Measurements from ENCODE around the gene BCL11A.

Gene BCL11A

GRCh38 chr2:60453301-60453700 is 100.2 kb downstream of the BCL11A start:
- Histone ChIP-seq H4K20me1 (ENCODE audit: control insufficient read depth, insufficient read depth, low read depth, low read length) (no peaks in the 10 kb centered on the region), H3F3A (ENCODE audit: control insufficient read depth, insufficient read depth) (peaks cover 90% of the 10 kb centered on the region), H3K9me2 (replicated peaks; ENCODE audit: control insufficient read depth, low read length) (no peaks in the 10 kb centered on the region), H3K27ac (ENCODE audit: low read depth, low read length) (no peak overlapping the region), H3K4me2 (ENCODE audit: low read length) (no peak overlapping the region), H3K79me2 (ENCODE audit: control insufficient read depth, low read length) (peaks cover 40% of the 10 kb centered on the region), H3K4me3 (ENCODE audit: low read length) (no peak overlapping the region), H3K9me3 (ENCODE audit: control insufficient read depth, insufficient read depth, low read length) (no peaks in the 10 kb centered on the region), H3K36me3 (ENCODE audit: control insufficient read depth, low read length) (peaks cover 72% of the 10 kb centered on the region), H3K4me1 (ENCODE audit: control insufficient read depth, low read length) (peaks cover 68% of the 10 kb centered on the region), H3K27me3 (ENCODE audit: control insufficient read depth, low read length) (no peaks in the 10 kb centered on the region)
- TF ChIP-seq EZH2phosphoT487 (IDR thresholded peaks at IDR 0.05; ENCODE audit: borderline replicate concordance, low read length) (no peak), CTCF (IDR thresholded peaks at IDR 0.05; ENCODE audit: low read depth, low read length, poor library complexity, severe bottlenecking) (no peak)

DNA sequence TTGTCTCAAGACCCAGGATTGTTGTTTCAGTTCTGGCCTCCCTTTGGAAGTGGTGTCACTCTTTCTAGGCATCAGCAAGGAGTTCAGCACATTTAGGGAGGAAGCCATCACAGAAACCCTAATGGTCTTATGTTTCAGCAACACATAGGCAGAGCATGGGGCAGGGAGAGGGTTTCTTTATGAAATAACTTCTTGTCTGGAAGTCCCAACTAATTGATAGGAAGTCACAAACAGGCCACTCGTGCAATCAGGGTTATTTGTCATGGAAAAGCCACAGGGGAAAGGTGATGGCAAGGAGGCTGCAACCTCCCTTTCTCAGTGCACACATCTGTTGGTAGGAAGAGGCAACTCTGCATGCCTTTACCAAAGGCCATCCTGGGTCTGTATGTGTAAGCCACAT is 103.0 kb downstream of the BCL11A start:
- Histone ChIP-seq H3K4me2 (ENCODE audit: low read length) (no peak overlapping the region), H3K79me2 (ENCODE audit: control insufficient read depth, low read length) (peaks cover 14% of the 10 kb centered on the region), H3K9me2 (replicated peaks; ENCODE audit: control insufficient read depth, low read length) (no peaks in the 10 kb centered on the region), H3K4me3 (ENCODE audit: low read length) (no peak overlapping the region), H3K9me3 (ENCODE audit: control insufficient read depth, insufficient read depth, low read length) (no peaks in the 10 kb centered on the region), H4K20me1 (ENCODE audit: control insufficient read depth, insufficient read depth, low read depth, low read length) (no peaks in the 10 kb centered on the region), H3K4me1 (ENCODE audit: control insufficient read depth, low read length) (peaks cover 83% of the 10 kb centered on the region), H3K27me3 (ENCODE audit: control insufficient read depth, low read length) (no peaks in the 10 kb centered on the region), H3F3A (ENCODE audit: control insufficient read depth, insufficient read depth) (peaks cover 73% of the 10 kb centered on the region), H3K36me3 (ENCODE audit: control insufficient read depth, low read length) (peaks cover 45% of the 10 kb centered on the region), H3K27ac (ENCODE audit: low read depth, low read length) (peak overlapping the region; percentile 52)
- TF ChIP-seq EZH2phosphoT487 (IDR thresholded peaks at IDR 0.05; ENCODE audit: borderline replicate concordance, low read length) = no peak
- TF ChIP-seq CTCF (IDR thresholded peaks at IDR 0.05; ENCODE audit: low read depth, low read length, poor library complexity, severe bottlenecking) = no peak

DNA sequence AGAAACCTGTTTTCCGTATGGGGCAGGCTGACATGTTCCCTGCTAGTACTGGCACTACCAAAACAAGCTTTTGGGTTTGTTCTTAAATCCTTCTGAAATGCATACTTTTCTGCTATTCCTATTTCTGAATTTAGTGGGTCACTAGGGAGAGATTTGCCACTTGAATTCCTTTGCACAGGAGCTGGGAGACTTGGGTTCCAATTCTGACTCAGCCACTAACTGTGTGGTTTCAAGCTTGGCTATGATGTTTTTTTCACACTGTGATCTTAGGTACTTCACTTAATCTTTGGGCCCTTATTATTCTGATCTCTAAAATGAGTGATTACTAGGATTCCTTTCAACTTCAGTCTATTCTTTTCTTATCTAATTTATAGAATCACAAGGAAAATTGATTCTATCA is 105.5 kb downstream of the BCL11A start:
- Histone ChIP-seq H3K36me3 (ENCODE audit: control insufficient read depth, low read length) (peaks cover 19% of the 10 kb centered on the region), H3F3A (ENCODE audit: control insufficient read depth, insufficient read depth) (peaks cover 54% of the 10 kb centered on the region), H3K4me1 (ENCODE audit: control insufficient read depth, low read length) (peaks cover 86% of the 10 kb centered on the region), H3K79me2 (ENCODE audit: control insufficient read depth, low read length) (no peaks in the 10 kb centered on the region), H3K27ac (ENCODE audit: low read depth, low read length) (peak overlapping the region; percentile 92), H3K4me3 (ENCODE audit: low read length) (peak overlapping the region; percentile 58), H3K4me2 (ENCODE audit: low read length) (peak overlapping the region; percentile 84), H3K27me3 (ENCODE audit: control insufficient read depth, low read length) (no peaks in the 10 kb centered on the region), H3K9me2 (replicated peaks; ENCODE audit: control insufficient read depth, low read length) (no peaks in the 10 kb centered on the region), H4K20me1 (ENCODE audit: control insufficient read depth, insufficient read depth, low read depth, low read length) (no peaks in the 10 kb centered on the region), H3K9me3 (ENCODE audit: control insufficient read depth, insufficient read depth, low read length) (no peaks in the 10 kb centered on the region)
- TF ChIP-seq EZH2phosphoT487 (IDR thresholded peaks at IDR 0.05; ENCODE audit: borderline replicate concordance, low read length) = no peak
- no peak for TF ChIP-seq CTCF (IDR thresholded peaks at IDR 0.05; ENCODE audit: low read depth, low read length, poor library complexity, severe bottlenecking)

Data from DOHH2 (cell line).